ENCODE results near the gene RIC8B.

The RIC8B gene

DNA sequence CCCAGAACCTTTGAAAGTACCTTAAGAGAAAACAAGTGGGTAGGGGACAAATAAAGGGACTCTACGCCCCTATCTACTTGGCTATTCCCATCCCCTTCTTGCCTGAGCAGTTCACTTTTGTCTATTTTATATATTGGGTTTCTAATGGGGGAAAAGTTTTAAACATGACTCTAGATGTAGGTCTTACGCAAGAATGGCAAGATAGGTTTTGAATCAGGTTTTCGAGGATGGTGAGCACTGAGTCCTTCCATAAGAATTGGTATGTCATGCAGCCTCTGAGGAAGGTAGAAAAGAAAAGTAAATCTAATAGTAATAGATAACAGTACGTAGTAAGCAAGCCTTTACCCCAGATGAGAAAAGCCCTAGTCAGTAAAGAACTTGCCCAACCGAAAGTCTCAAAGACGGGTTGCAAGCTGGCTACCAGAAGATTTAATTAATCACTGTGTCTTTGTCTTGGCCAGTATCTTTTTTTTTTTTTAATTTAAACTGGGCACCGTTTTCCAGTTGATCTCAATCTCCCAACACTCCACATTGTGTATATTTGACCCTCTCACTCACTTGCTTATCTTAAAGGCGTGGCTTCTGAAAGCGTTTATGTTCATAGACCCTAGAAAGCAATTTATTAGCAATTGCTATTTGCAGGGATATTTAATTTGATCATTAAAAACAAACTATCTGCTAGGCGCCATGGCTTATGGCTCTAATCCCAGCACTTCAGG is 94.7 kb downstream of the RIC8B start:
- DNase-seq (ENCODE audit: low read depth): no peak

DNA sequence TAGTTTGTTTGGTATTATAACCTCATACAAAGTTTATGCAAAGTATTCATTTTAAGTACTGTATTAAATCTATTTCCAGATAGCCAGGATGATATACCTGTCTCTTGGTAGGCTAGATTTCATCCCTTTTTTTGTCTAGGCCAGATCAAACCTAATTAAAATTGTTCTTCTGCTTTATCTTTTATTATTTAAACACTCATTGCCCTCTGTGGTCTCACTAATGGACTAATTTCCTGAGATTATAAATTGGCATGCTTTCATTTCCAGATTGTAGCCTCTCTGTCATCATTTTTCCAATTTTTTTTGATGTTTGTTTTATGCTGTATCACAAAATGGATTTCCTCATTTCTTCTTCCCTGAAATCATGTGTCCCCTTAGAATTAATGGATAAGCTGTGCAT is 95.6 kb downstream of the RIC8B start:
- no peak for DNase-seq (ENCODE audit: low read depth)

DNA sequence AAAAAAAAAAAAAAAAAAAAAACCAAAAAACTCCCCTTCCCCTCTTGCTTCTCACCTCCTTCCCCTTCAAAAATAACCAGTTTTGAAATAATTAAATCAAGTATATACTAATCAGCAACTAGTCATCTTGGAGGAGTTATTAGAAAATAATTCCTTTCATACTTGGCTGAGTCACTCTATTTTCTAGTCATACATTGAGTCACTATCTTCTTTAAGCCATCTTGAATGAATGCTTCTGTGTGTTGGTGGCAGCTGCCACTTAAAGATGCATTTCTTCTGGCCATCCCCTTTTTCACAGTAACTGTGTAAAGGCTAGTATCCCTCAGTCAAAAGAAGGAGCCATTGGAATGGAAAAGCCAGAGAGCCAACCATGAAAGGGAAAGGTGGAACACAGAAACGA is 97.0 kb downstream of the RIC8B start:
- no peak for DNase-seq (ENCODE audit: low read depth)

DNA sequence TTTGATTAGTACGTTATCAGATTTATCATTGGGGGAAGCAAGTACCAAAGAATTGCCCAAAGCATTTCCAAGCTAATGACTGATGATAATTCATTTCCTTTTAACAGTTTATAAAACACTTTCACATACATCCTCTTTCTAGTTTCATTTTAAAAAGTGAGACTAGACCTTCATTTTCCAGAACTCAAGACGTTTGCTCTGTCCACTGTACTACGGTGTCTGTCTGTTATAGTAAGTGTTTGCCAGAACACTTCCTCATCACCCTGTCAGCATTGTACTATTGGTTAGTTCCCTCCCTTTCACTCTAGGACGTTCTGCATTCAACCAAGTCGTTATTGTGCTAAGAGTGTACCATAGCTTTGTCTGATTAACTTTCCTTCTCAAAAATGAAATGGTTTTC is 99.5 kb downstream of the RIC8B start:
- no peak for DNase-seq (ENCODE audit: low read depth)

DNA sequence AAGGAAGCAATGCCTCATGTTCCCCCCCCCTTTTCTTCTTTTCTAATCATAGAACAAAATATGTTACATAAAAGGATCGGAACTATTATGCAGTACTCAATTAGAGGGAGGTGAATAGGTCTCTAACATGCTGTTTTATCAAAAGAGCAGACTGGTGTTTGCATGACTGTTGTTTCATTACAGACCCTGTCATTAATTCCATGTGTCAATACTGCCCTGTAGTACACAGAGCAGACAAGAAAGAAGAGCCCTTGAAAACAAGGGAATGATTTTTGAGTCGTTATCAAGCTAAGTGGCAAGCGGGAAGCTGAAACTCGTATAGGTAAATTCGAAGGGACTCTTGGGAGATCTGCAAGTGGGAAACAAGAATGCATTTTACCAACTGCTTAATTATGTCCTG is 104.3 kb downstream of the RIC8B start:
- DNase-seq (ENCODE audit: low read depth): no peak

DNA sequence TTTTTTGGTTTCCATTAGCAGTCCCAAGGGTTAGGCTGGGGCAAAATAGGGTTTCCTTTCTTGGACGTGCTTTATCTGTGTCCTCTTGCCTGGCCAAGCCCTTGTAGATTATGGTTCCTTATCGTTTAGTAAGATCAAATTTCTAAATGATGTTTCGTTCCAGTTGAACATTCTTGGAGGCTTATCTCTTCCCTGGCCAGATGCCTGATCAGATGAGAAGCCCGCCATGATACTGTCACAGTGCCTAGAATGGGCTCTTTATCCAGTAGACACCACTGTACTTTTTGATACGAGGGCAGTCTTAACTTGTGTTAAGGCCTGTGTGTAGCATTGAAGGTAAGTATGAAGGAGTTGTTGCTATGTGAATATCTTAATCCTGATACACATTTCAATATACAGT is 105.1 kb downstream of the RIC8B start:
- DNase-seq (ENCODE audit: low read depth): no peak

DNA sequence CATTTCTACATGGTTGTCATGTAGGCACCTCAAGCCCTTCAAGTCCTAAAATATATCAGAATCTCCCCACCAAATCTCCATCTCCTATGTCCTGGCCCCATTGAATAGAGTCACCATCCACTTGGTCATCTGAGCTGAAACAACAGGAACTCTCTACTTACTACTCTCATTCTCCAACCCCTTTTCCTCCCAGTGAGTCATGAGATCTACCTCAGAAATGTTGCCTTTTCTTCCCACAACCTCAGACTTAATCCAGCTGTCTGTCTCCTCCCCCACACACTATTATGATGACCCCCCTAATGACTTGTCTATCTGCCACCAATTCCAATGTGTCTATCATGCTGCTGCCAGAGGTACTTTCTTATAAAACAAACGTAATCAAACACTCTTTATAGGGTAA is 108.9 kb downstream of the RIC8B start:
- DNase-seq (ENCODE audit: low read depth): no peak

DNA sequence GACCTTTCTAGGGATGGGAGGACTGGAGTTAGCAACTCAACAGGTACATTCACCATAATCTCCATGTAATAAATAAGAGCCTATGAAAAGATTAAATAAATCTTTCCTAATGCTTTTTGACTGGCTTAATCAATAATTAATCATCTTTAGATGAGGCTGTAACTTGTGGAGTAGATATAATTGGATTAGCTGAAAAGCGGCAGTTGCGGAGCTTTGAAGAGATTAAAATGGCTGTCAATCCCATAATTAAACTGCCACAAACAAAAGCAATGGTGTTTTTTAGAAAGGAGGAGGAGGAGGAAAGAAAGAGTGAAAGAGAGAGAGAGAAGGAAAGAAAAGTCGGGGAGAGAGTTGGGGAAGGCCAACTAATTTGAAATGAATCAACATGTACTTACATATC is 110.5 kb downstream of the RIC8B start:
- no peak for DNase-seq (ENCODE audit: low read depth)

DNA sequence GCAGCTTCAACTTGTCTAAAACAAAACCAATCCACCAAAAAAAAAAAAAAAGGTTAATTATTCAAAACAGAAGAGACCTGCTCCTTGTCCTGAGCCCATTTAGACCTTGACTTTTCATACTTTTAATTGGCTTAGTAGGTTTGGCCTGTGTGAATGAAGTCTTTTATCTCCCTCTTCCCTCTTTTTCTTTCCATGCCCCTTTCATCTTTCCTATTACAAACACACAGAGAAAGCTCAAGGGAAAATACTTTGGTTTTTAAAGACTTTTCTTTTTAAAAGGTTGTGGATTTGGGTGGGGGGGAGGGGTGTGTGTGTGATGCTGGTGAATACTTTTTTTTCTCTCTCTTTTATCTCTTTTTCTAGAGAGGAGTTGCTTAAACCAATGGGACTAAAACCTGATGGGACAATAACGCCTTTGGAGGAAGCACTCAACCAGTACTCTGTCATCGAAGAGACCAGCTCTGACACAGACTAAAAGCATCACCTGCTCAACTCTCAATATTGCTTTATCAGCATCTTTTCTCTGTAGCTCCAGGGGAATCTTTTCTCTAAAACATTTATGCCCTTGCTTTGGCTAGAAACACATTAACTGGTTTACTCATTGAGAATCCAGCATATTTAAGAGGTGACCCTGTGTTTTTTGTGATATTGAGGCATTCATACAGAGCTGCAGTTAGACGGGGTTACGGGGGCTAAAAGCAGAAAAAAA is 111.2 kb downstream of the RIC8B start:
- no peak for DNase-seq (ENCODE audit: low read depth)

DNA sequence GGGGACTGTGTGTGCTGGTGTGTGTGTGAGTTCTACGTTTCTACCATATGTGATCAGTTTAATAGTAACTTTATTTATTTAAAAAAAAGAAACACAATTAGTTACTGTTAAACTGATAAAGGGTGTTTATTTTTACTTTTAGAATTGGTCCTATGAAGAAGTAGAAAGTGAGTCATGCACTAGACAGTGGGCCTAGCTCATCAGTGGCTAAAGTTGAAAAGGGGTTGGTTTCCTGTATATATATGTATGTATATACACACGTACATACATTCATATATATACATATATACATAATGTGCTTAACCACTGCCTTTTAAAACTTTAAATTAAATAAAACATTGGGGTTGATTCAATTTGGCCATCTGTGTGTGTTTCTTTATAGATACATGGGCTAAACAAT is 112.5 kb downstream of the RIC8B start:
- DNase-seq (ENCODE audit: low read depth): no peak

DNA sequence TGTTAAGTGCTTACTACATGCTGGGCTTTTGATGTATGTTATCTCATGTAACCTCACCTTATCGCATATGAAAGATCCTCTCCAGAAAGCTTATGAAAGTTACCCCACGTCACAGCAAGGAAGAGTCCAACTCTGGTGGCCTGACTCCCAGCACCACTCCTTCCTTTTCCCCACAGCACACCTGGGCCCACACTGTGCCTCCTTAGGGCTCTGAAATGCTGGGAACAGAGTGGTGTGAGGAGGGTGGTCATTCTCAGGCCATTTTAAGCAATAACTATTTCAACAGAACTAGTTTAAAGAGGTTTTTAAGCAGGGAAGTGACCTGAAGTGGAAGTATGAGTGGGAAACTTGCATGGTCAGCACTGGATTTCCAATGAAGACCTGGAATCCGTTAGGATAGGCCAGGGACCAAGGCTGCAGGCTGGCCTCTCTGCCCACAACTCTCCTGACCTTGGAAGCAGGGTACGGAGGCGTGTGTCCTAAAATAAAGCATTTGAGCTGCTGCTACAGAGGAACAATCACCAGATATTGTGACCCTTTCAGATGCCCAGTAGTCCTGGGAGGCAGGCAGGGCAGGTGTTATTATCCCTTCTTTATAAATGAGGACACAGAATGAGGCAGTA is 114.0 kb downstream of the RIC8B start:
- DNase-seq (ENCODE audit: low read depth): no peak

DNA sequence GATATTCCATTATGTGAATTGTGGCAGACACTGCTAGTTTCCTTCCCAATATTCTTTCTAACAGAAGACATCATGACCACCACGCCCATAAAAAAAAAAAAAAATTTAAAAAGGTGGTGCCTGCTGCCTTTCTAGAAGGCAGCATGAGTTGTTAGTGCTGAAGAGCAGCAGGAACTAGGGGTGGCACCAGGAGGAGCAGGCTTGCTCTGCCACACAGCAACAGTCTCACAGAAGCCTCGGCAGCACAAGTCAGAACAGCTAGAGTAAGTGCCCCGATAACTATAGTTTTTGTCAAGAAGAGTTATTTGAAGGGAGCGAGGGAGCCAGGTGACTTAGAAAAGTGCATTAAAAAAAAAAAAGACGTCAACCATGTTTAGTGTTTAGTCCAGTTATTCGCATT is 114.8 kb downstream of the RIC8B start:
- DNase-seq (ENCODE audit: low read depth): no peak

DNA sequence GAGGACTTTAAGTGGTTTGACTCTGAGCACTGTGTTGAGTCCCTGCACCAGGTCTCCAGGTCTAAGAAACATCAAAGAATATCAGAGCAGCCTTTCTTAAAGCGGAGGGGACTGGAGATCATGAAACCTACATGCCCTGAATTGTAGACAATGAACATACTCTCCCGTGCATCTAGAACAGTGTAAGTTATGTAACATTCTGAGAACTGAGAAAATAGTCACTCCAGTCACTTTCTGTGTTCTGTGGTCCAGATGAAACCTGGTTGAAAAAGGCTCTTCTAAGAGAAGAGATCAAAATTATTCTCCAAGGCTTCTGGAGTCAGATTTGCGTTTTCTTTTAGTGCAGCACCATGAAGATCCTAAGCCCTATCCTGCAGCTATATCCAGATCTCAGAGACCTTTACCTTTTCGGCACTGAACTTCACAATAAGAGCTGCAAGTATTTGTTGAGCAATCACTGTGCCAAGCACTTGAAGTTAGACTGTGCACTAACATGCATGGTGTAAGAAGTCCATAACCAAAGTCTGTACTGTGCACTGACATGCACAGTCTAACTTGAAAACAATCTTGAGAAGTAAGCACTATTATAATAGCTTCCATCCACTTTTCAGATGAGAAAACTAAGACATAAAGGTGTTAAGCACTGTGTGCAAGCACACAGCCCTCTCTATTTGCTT is 115.6 kb downstream of the RIC8B start:
- DNase-seq (ENCODE audit: low read depth): no peak

DNA sequence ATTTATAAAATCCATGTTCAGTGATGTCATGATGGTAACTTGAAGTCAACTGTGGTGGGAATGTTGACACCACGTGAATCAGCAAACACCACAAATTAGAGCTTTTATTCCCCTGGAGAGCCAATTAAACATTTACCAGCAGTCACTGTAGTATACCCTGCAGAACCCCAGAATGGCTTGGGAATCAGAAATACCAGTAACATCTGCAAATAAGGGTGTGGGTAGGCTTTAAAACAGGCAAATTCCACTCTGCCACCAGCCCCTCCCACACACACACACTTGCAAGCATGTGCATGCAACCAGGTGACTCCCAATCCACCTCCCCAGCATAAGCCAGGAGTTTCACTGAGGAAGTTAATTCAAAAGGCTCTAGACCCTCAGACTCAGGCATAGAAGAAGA is 117.6 kb downstream of the RIC8B start:
- DNase-seq (ENCODE audit: low read depth): no peak

DNA sequence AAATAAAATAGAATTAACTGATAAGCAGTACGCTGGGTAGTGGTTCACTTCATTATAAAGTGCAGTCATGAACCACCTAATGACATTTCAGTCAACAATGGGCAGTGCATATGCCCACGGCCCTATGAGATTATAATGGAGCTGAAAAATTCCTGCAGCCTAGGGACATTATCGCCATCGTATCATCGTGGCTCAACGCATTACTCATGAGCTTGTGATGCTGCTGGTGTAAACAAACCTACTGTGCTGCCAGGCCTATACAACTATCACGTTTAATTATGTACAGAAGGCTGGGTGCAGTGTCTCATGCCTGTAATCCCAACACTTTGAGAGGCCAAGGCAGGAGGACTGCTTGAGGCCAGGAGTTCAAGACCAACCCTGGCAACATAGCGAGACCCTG is 119.0 kb downstream of the RIC8B start:
- no peak for DNase-seq (ENCODE audit: low read depth)

DNA sequence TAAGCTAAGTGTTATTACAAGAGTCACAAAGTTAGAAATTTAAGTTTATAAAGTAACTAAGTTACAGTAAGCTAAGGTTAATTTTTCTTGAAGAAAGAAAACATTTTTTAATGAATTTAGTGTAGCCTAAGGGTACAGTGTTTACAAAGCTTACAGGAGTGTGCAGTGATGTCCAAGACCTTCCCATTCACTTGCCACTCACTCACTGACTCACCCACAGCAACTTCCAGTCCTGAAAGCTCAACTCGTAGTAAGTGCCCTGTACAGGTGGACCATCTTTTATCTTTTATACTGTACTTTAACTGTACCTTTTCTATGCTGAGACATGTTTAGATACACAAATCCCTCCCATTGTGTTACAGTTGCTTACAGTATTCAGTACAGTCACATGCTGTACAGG is 120.3 kb downstream of the RIC8B start:
- DNase-seq (ENCODE audit: low read depth): no peak

DNA sequence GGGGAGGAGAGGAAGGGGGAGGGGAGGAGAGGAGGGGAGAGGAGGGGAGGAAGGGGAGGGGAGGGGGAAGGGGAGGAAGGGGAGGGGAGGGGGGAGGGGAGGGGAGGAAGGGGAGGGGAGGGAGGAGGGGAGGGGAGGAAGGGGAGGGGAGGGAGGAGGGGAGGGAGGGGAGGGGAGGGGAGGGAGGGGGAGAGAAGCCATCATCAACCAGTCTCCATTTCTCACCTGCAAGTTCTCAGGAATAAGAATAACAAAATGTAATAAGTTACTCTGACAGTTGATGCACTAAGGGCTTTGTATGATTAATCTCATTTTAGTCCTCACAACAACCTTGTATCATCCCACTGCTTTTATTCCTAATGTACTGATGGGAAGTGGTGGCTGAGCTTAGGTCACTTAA is 122.1 kb downstream of the RIC8B start:
- no peak for DNase-seq (ENCODE audit: low read depth)

DNA sequence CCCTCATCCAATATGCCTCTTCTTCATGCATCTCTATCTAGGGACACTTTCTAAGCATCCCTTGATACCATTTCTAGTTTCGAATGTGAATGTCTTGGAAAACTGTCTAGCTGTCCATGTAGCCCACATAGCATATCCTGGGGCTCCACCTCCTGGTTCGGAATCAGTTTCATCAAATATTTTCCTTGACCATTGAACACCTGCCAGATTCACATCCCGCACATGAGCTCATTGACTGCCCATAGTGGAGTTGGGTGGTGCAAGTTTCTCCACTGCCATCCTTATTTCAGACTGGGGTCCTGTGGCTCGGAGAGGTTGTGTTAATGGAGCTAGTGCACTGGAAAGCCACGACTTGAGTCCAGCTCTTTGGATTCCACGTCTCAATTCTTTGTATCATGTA is 122.6 kb downstream of the RIC8B start:
- no peak for DNase-seq (ENCODE audit: low read depth)

DNA sequence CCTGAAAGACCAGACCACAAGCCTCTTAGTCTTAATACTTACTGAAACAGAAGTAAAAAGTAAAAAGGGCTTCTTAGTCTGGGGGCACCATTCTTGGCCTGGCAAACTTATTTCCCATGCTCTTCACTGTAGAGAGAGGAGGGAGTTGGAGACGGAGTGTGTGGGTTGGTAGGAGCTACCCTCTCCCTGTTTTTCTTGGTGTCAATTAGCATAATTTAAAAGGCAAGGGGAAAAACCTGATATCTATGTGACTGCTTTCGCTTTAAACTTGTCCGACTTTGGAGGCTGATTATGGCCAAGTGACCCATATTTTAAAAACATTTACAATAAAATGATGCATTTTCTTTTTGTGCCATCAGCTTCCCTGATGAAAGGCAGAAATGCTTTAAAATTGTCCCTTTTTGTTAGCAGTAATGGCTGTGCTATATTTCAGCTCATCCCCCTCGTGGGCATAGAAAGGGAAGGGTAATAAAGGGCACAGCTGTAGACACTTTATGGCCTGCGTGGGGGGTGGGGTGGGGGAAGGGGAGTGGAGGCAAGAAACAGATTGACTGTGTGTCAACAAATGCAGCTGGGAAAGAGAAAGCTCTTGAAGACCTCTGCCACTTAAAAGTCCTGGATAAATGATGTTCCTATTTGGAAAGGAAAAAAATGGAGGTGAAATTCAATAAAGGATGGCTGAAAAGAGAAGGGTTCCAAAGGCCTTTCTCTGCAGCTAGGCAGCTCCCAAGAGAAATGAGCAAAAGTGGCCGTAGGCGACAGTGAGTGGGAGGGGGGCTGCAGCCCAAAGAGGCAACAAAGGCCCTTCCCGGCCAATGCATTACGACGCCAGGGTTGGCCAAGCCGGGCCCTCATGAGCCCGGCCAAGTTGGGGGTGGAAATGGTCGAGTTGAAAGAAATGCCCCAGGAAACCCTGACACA is 123.8 kb downstream of the RIC8B start:
- no peak for DNase-seq (ENCODE audit: low read depth)

DNA sequence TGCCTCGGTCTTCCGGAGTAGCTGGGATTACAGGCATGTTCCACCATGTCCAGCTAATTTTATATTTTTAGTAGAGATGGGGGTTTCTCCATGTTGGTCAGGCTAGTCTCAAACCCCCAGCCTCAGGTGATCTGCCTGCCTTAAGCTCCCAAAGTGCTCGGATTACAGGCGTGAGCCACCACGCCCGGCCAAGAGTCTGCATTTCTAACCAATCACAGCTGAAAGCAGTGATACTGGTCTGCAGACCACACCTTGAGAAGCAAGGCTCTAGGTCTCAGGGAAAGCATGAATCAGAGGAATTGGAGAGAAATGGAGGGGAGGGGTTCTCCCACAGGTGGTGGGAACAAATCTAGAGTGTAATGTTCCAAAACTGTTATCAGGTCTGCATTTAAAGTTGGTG is 126.1 kb downstream of the RIC8B start:
- no peak for DNase-seq (ENCODE audit: low read depth)

DNA sequence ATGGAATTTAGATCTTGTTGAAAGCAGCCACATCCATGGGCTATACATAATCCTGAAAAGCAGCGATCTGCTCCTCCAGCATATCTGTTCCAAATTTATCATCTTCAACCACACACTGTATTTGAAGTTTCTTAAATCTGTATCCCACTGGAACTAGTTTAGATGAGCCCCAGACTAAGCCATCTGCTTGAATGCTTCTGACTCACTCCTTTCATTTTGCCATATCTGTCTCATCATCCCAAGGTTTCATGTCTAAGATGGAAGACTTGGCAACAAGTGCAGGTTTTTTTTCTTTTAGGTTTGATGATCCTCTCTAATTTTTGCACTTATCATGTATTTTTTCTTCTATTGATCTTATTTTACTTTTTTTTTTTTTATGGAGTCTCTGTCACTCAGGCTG is 126.8 kb downstream of the RIC8B start:
- DNase-seq (ENCODE audit: low read depth): no peak

DNA sequence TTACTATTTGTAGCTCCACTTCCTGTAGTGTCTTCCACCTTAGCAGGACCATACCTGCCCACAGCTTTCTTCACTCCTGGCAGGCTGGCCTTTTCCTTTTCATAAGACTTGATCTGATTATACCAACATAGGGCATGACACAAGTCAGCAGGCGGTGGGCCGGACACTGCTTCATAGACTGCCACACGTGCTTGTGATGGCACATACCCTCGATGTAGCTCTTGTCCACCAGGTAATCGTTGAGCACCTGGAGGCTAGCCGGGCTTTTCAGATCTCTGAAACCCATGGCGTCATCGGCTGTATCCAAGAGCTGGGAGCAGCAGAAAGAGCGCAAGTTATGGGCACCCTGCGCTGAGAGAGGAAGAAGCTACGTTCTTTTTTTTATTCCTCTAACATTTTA is 127.6 kb downstream of the RIC8B start:
- DNase-seq (ENCODE audit: low read depth): no peak
